ENCODE results near the gene SLC16A7.

DNA sequence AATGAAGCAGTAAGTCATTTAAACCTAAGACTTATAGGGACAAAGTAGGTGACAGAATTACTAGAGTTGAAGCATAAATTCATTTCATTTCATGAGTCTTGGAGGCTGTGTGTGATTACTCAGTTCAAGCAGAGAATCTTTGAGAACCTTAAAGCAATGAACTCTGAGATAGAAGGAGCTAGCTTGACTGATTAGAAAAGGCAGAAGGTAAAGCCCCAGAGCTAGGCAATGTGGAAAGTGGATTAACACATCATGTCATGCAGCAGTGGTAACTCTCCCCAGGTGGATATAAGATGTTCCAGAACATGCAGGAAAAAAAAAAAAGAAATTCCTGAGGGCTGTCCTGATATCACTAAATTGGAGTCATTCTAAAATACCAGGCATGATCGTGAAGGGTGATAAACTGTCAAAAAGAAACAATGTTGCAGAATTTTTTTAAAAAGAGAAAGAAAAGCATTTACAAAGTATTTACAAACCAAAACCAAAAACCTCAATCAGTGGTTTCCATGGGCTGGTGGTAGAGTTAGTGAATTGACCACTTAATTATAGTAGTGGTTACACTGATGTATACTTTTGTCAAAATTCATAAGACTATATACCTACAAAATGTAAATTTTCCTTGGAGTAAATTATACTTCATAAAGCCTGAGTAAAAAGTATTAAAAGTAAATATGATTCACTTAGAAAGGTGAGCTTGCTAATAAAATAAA, 12.7 kb upstream of the SLC16A7 start:
- TF ChIP-seq, protein P1, sequence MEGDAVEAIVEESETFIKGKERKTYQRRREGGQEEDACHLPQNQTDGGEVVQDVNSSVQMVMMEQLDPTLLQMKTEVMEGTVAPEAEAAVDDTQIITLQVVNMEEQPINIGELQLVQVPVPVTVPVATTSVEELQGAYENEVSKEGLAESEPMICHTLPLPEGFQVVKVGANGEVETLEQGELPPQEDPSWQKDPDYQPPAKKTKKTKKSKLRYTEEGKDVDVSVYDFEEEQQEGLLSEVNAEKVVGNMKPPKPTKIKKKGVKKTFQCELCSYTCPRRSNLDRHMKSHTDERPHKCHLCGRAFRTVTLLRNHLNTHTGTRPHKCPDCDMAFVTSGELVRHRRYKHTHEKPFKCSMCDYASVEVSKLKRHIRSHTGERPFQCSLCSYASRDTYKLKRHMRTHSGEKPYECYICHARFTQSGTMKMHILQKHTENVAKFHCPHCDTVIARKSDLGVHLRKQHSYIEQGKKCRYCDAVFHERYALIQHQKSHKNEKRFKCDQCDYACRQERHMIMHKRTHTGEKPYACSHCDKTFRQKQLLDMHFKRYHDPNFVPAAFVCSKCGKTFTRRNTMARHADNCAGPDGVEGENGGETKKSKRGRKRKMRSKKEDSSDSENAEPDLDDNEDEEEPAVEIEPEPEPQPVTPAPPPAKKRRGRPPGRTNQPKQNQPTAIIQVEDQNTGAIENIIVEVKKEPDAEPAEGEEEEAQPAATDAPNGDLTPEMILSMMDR (IDR thresholded peaks at IDR 0.05), result no peak
- TF ChIP-seq EP300 (IDR thresholded peaks at IDR 0.05), result no peak

Measured in ovary (tissue), 3 donors.